Muscle layer of duodenum (tissue), 2 donors: ENCODE measurements around the gene UBTD2.
A peak's percentile ranks its signal among the peaks of the same experiment; 100 is the strongest.

Source experiments
- H3K27ac ChIP-seq: one replicate; pipeline ENCODE4 v1.7.0; 2013; ENCODE audit warnings: mild to moderate bottlenecking, low read length
- H3K27me3 ChIP-seq: one replicate; pipeline ENCODE4 v1.7.0; 2013; ENCODE audit warnings: low read depth, mild to moderate bottlenecking, control low read depth, low read length
- H3K36me3 ChIP-seq, 2 donors: one replicate each; pipeline ENCODE4 v1.7.0; 2013; ENCODE audit warnings: low read length in 2 of 2, control low read depth in 1 of 2, mild to moderate bottlenecking in 1 of 2; ENCODE audit not compliant: insufficient read depth in 2 of 2, control insufficient read depth in 1 of 2
- H3K4me1 ChIP-seq, 2 donors: one replicate each; pipeline ENCODE4 v1.7.0; 2013; ENCODE audit warnings: low read length in 2 of 2, mild to moderate bottlenecking in 2 of 2, control low read depth in 1 of 2, moderate library complexity in 1 of 2; ENCODE audit not compliant: insufficient read depth in 2 of 2, control insufficient read depth in 1 of 2
- H3K4me3 ChIP-seq, 2 donors: one replicate each; pipeline ENCODE4 v1.7.0; 2013; ENCODE audit warnings: low read length in 2 of 2, low read depth in 1 of 2, mild to moderate bottlenecking in 1 of 2
- H3K9me3 ChIP-seq, 2 donors: one replicate each; pipeline ENCODE4 v1.7.0; 2013; ENCODE audit warnings: low read length in 2 of 2, control low read depth in 1 of 2, mild to moderate bottlenecking in 1 of 2; ENCODE audit not compliant: control insufficient read depth in 1 of 2
- donor health status: healthy.

UBTD2 gene

DNA sequence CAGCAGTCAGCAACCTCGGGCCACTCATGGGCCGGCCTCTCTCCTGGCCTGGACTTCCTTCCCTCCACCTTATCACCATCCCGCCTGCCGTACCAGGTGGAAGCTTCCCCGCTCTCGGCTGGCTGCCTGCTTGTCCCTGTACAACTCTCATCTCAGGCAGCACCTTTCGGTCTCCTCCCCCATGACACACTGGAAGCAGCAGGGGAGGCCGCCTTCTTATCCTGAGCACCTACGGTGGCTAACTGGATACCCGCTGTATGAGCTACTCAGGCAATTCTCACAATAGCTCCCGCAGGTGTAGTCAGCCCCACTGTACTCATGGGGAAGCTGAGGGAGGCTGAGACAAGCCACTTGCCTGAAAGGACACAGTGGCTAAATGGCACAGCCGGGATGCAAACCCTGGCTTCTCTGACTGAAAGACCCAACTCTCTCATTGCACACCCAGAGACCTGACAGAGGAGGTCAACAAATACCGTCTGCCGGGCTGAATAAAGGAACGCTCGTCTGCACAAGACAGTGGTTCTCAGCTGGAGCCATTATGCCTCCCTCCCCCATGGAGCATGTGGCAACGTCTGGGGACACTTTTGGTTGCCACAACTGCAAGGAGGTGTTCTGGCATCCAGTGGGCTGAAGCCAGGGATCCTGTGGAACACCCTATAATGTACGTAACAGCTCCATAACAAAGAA, 105.1 kb downstream of the UBTD2 start:
- H3K36me3 ChIP-seq: no peaks in the 10 kb centered on the region
- peak overlapping the region; percentile 67 for H3K27ac ChIP-seq
- H3K27me3 ChIP-seq: no peaks in the 10 kb centered on the region
- peaks cover 0 to 4% of the 10 kb centered on the region in 2 donors for H3K4me1 ChIP-seq
- no peak overlapping the region for H3K4me3 ChIP-seq
- no peaks in the 10 kb centered on the region for H3K9me3 ChIP-seq

DNA sequence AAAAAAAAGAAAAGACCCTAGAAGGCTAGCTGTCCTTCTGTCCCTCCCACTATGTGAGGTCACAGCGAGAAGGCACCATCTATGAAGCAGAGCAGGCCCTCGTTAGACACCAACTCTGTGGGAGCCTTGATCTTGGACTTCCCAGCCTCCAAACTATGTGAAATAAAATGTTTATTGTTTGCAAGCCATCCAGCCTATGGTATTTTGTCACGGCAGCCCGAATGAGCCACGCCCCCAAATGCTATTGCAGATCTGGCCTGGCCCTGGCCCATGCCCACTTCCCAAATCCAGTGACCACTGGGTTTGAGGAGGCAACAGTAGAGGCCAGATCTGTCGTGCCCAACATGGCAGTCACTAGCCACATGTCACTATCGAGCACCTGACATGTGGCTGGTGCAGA, 106.4 kb downstream of the UBTD2 start:
- Histone ChIP-seq H3K4me1 (peaks cover 0 to 4% of the 10 kb centered on the region in 2 donors), H3K9me3 (no peaks in the 10 kb centered on the region), H3K4me3 (no peak overlapping the region), H3K36me3 (no peaks in the 10 kb centered on the region), H3K27ac (no peak overlapping the region), H3K27me3 (no peaks in the 10 kb centered on the region)

GRCh38 chr5:172175263-172175719, 108.3 kb downstream of the UBTD2 start:
- peaks cover 0 to 4% of the 10 kb centered on the region in 2 donors for H3K4me1 ChIP-seq
- H3K27ac ChIP-seq: no peak overlapping the region
- H3K9me3 ChIP-seq: no peaks in the 10 kb centered on the region
- H3K27me3 ChIP-seq: no peaks in the 10 kb centered on the region
- H3K4me3 ChIP-seq: peak overlapping the region in 1 of 2 donors; percentile 45
- H3K36me3 ChIP-seq: no peaks in the 10 kb centered on the region

DNA sequence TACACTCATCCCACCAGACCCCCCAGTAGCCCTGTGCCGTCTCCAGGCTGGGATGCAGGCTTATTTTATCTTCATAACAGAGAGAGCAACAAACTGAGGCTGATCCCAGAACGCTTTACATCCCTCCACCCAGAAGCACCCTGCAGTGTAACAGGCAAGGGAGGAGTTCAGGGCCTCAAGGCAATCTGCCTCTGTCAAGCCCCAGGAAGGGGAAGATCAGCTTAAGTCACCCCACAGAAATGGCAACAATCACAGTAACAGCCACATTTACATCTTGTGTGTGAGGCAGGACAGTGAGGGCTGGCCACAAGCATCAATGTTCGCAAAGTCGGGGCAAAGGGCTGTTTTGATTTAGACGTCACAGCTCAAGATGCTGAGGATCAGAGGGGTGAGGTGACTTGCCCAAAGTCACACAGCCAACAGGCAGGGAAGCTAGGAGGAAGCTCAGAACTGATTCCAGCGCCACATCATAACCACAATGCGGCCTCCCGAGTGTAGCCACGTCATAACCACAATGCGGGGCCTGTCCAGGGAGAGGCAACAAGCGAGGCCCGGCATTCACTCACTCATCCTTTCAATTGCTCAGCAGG, 109.9 kb downstream of the UBTD2 start:
- Histone ChIP-seq H3K27me3 (no peaks in the 10 kb centered on the region), H3K27ac (no peak overlapping the region), H3K4me3 (no peak overlapping the region), H3K9me3 (no peaks in the 10 kb centered on the region), H3K4me1 (peaks cover 0 to under 1% of the 10 kb centered on the region in 2 donors), H3K36me3 (no peaks in the 10 kb centered on the region)

GRCh38 chr5:172172912-172173563, 110.5 kb downstream of the UBTD2 start:
- Histone ChIP-seq H3K27ac (no peak overlapping the region), H3K27me3 (no peaks in the 10 kb centered on the region), H3K36me3 (no peaks in the 10 kb centered on the region), H3K4me3 (no peak overlapping the region), H3K9me3 (no peaks in the 10 kb centered on the region), H3K4me1 (peaks cover 0 to 4% of the 10 kb centered on the region in 2 donors)

- Histone ChIP-seq H3K27ac (no peak overlapping the region), H3K36me3 (no peaks in the 10 kb centered on the region), H3K27me3 (no peaks in the 10 kb centered on the region), H3K4me1 (peaks cover 0 to 4% of the 10 kb centered on the region in 2 donors), H3K4me3 (no peak overlapping the region), H3K9me3 (no peaks in the 10 kb centered on the region)
Observed at GRCh38 chr5:172171118-172171517, 112.4 kb downstream of the UBTD2 start.

- no peaks in the 10 kb centered on the region for H3K27me3 ChIP-seq
- peaks cover 0 to 4% of the 10 kb centered on the region in 2 donors for H3K4me1 ChIP-seq
- no peaks in the 10 kb centered on the region for H3K9me3 ChIP-seq
- H3K36me3 ChIP-seq: no peaks in the 10 kb centered on the region
- no peak overlapping the region for H3K4me3 ChIP-seq
- H3K27ac ChIP-seq: no peak overlapping the region
Observed at GRCh38 chr5:172170251-172170701, 113.3 kb downstream of the UBTD2 start.

DNA sequence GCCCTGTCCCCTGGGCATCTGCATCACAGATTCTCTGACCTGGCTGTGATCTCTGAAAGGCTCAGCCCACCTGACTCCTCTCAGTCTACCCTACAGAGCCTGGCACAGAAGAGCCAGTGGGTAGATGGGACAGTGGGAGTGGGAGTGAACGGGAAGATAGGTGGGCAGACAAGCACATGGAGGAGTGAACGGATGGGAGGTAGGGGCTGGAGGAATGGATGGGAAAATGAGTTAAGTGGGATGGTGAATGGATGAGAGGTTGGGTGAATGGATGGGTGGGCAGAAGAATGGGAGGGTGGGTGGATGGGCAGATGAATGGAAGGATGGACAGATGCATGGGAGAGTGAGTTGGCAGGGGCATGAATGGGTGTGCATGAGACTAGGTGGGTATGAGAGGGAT, 114.3 kb downstream of the UBTD2 start:
- no peak overlapping the region for H3K27ac ChIP-seq

GRCh38 chr5:172168311-172168710, 115.3 kb downstream of the UBTD2 start:
- Histone ChIP-seq H3K27me3 (no peaks in the 10 kb centered on the region), H3K4me1 (peaks cover 0 to 4% of the 10 kb centered on the region in 2 donors), H3K27ac (no peak overlapping the region), H3K9me3 (no peaks in the 10 kb centered on the region), H3K36me3 (no peaks in the 10 kb centered on the region), H3K4me3 (no peak overlapping the region)

More for the DNA sequence above, 114.3 kb downstream of the UBTD2 start:
- Histone ChIP-seq H3K9me3 (no peaks in the 10 kb centered on the region), H3K36me3 (no peaks in the 10 kb centered on the region), H3K27me3 (no peaks in the 10 kb centered on the region), H3K4me3 (no peak overlapping the region), H3K4me1 (peaks cover 0 to 4% of the 10 kb centered on the region in 2 donors)

DNA sequence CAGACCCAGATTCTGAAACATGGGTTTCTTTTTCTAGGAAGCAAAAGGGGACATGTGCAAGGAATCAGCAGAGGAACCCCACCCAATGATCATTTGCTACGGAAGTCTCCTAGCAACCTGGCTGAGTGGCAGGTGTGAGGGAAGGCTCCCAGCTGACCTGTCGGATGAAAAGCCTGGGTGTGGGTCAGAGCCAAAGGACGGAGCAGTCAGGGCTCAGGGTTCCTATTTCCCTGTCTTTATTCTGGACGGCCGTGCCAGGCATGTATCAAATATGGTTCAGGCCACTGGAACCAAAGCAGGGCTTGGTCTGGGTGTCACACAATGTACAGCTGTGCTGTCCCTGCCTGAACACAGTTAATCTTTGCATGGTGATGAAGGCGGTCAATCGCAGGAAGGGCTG, 115.7 kb downstream of the UBTD2 start:
- Histone ChIP-seq H3K27ac (no peak overlapping the region), H3K36me3 (no peaks in the 10 kb centered on the region), H3K4me1 (peaks cover 0 to 4% of the 10 kb centered on the region in 2 donors)

DNA sequence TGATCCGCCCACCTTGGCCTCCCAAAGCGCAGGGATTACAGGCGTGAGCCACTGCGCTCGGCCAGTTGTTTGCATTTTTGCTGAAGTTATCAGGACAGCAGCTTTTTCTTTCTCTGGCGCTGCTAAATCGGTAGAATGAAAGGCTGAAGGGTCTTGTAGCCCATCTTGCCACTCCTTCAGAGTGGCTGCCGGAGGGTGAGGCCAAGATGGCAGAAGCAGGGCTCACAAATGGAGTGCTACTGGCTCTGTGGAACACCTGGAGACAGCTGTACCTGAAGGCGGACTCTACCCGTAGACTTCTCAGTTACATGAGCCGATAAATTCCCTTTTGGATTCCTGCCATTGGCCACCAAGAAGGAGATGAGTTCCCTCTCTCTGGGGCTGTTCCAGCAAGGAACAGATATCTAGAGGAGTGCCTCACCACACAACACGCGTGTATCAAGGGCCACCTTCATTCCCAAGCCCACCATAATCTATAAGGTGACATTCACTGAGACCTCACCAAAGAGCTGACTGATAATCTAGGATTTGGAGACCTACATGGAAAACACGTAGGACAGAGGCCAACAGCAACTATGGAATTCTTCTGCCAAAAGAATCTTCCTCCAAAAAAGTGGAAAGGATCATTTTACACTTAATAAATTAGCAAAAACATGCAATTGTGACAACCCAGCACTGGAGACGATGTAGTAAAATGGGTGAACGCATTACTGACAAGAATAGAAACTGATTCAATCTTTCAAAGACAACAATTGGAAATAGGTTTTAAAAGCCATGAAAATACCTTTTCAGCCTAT, 117.3 kb downstream of the UBTD2 start:
- H3K27ac ChIP-seq: no peak overlapping the region
- H3K4me1 ChIP-seq: peaks cover 0 to 4% of the 10 kb centered on the region in 2 donors
- no peak overlapping the region for H3K4me3 ChIP-seq
- no peaks in the 10 kb centered on the region for H3K9me3 ChIP-seq
- no peaks in the 10 kb centered on the region for H3K36me3 ChIP-seq
- H3K27me3 ChIP-seq: no peaks in the 10 kb centered on the region

More for the DNA sequence above, 115.7 kb downstream of the UBTD2 start:
- Histone ChIP-seq H3K9me3 (no peaks in the 10 kb centered on the region), H3K27me3 (no peaks in the 10 kb centered on the region), H3K4me3 (peak overlapping the region in 1 of 2 donors; percentile 1)
